HepG2 (cell line): ENCODE results near the gene MMP28. TPM values are rescaled to one million over a fixed set of nuclear protein-coding genes. Genes with fewer than 3 reads are reported as not detected.

Experiments used
- ATAC-seq: fragments of 200-7000 bp; cut with Tn5 transposase; 3 replicates; pipeline ENCODE4 v1.9.1; 2020; ENCODE audit warnings: mild to moderate bottlenecking, moderate library complexity
- BruUV-seq: library from RNA; stranded (reverse); fragments of 400-500 nt; replicated peaks from 2 replicates; lab custom pipeline; 2021; lab: Mats Ljungman, UMichigan
- CTCF ChIA-PET: fragments of 300-600 bp; formaldehyde crosslinking; extraction: SDS; loops from one replicate; lab custom pipeline; 2021; ENCODE audit warnings: low total read pairs, inconsistent platforms, low intra/inter-chr PET ratio; lab: Yijun Ruan, JAX
- POLR2A ChIA-PET: fragments of 350-600 bp; sonication (Branson Sonifier 250); formaldehyde crosslinking; loops from one replicate; lab custom pipeline; 2020; ENCODE audit warnings: antibody characterized with exemption, inconsistent platforms; lab: Yijun Ruan, JAX
- DNase-seq: peaks from one replicate; pipeline ENCODE4 v3.0.0-alpha.2; 2015; ENCODE audit warnings: low spot score
- FAIRE-seq: peaks from 3 replicates; lab custom pipeline; 2011; peaks lifted over from hg19 to GRCh38; lab: Jason Lieb, UNC
- H2AFZ ChIP-seq: one replicate; pipeline ENCODE4 v1.6.1; 2011; ENCODE audit warnings: low read length, inconsistent platforms
- H3K27ac ChIP-seq: fragments of 300-600 bp; 3 replicates; pipeline ENCODE4 v1.8.0; 2011; ENCODE audit warnings: mixed run types, mild to moderate bottlenecking, mixed read lengths, low read length, inconsistent platforms; ENCODE audit not compliant: insufficient read depth; ENCODE audit errors: extremely low read length
- H3K27me3 ChIP-seq, 2 experiments: fragments of 200-600 bp in 1 of 2; 2 replicates in 1 of 2; 3 replicates in 1 of 2; pipeline versions ENCODE4 v1.6.0 to v1.8.0; 2011; ENCODE audit warnings: low read length in 2 of 2, mild to moderate bottlenecking in 2 of 2, moderate library complexity in 2 of 2, inconsistent platforms in 1 of 2; ENCODE audit not compliant: insufficient read depth in 2 of 2, control insufficient read depth in 1 of 2
- H3K36me3 ChIP-seq, 2 experiments: fragments of 200-600 bp in 1 of 2; replicated peaks in 1 of 2; 2 replicates in 1 of 2; 3 replicates in 1 of 2; pipeline versions ENCODE4 v1.5.1 to v1.8.0; 2011; ENCODE audit warnings: low read length in 2 of 2, inconsistent platforms in 1 of 2; ENCODE audit not compliant: insufficient read depth in 2 of 2, control insufficient read depth in 1 of 2
- H3K4me1 ChIP-seq: 2 replicates; pipeline ENCODE4 v1.5.1; 2012; ENCODE audit warnings: low read length, inconsistent platforms; ENCODE audit not compliant: insufficient read depth
- H3K4me2 ChIP-seq: 2 replicates; pipeline ENCODE4 v1.6.0; 2011; ENCODE audit warnings: low read depth, low read length, inconsistent platforms
- H3K4me3 ChIP-seq, 3 experiments: fragments of 200-600 bp in 1 of 3; sonication (generic), shearing (Covaris generic) in 1 of 3; replicated peaks in 1 of 3; 2 replicates each; pipeline ENCODE4 v1.5.1; 2011 to 2016; ENCODE audit warnings: low read length in 3 of 3, inconsistent platforms in 2 of 3, low read depth in 2 of 3, mild to moderate bottlenecking in 2 of 3, control low read depth in 1 of 3, mixed read lengths in 1 of 3; ENCODE audit not compliant: insufficient read depth in 1 of 3
- H3K79me2 ChIP-seq: one replicate; pipeline ENCODE4 v1.6.1; 2011; ENCODE audit warnings: low read length, inconsistent platforms; ENCODE audit not compliant: insufficient read depth
- H3K9ac ChIP-seq: 2 replicates; pipeline ENCODE4 v1.6.0; 2011; ENCODE audit warnings: mild to moderate bottlenecking, low read depth, low read length, inconsistent platforms; ENCODE audit not compliant: insufficient read depth
- H3K9me3 ChIP-seq: 2 replicates; pipeline ENCODE4 v1.5.1; 2012; ENCODE audit warnings: mild to moderate bottlenecking, low read length
- H4K20me1 ChIP-seq: 2 replicates; pipeline ENCODE4 v1.6.0; 2011; ENCODE audit warnings: inconsistent platforms, mild to moderate bottlenecking, low read length, moderate library complexity; ENCODE audit not compliant: insufficient read depth
- GATAD1 ChIP-seq: IDR thresholded peaks from 2 replicates; pipeline ENCODE4 v1.6.1; 2016; ENCODE audit warnings: missing genetic modification reagents, missing compliant biosample characterization
- MNT ChIP-seq: fragments of 450-650 bp; IDR thresholded peaks from 2 replicates; pipeline ENCODE4 v1.6.1; 2016
- SRF ChIP-seq: IDR thresholded peaks from 2 replicates; pipeline ENCODE4 v1.6.1; 2011; ENCODE audit warnings: mild to moderate bottlenecking, low read depth, low read length, moderate library complexity
- ZNF567 ChIP-seq: sonication (generic); formaldehyde crosslinking; IDR thresholded peaks from 2 replicates; pipeline ENCODE4 v1.8.1; 2023; ENCODE audit warnings: mild to moderate bottlenecking, missing genetic modification reagents, borderline replicate concordance
- ZNF737 ChIP-seq: sonication (generic); formaldehyde crosslinking; IDR thresholded peaks from 2 replicates; pipeline ENCODE4 v1.5.0; 2020; ENCODE audit warnings: missing genetic modification reagents, mild to moderate bottlenecking, borderline replicate concordance
- WGBS: methylation state at CpG from one replicate; pipeline ENCODE4 v1.1.6; 2017; ENCODE audit warnings: low lambda C conversion rate; 5-methylcytosine and 5-hydroxymethylcytosine counted together
- in situ Hi-C: cut with HindIII; loops from 2 replicates; pipeline ENCODE4 v1.10.0; 2017; ENCODE audit warnings: low pct_unique_long_range_greater_than_20kb; ENCODE audit not compliant: extremely low pct_ligation_motif_present
- intact Hi-C: fragments of 100-400 bp; cut with micrococcal nuclease; formaldehyde crosslinking; loops from one replicate; pipeline ENCODE4 v1.10.0; 2022; ENCODE audit not compliant: unreplicated experiment
- polyA plus RNA-seq, 8 experiments: library from polyadenylated mRNA; depleted of rRNA in 3 of 8; stranded (reverse) in 7 of 8; unstranded in 1 of 8; fragments of >200 nt; fragmentation: Illumina TruSeq in 4 of 8; extraction: Trizol in 4 of 8; gene quantifications; 2 replicates each; pipeline versions ENCODE4 v1.2.1 to v1.2.3, GENCODE V29; 2011 to 2016; ENCODE audit warnings: low read depth in 4 of 8, missing spikeins in 1 of 8, mixed read lengths in 1 of 8; ENCODE audit not compliant: insufficient read depth in 1 of 8
- total RNA-seq, 5 experiments: library from RNA; depleted of rRNA; stranded (reverse); fragments of >200 nt; fragmentation: Illumina TruSeq; extraction: Trizol; gene quantifications; 2 replicates each; pipeline ENCODE4 v1.2.3, GENCODE V29; 2016; ENCODE audit warnings: low read depth in 1 of 5

The MMP28 gene
- total and polyA plus RNA-seq, 2 of the 13 experiments (the other 11 are each of a cell fraction or from before 2014, with no cell fraction given): not detected

- no peaks in the 10 kb centered on the region for H4K20me1 ChIP-seq
- no peak overlapping the region for H3K4me3 ChIP-seq
- ChIA-PET POLR2A (no interaction called here), CTCF (no interaction called here)
- intact Hi-C loops: no loop called here
- H3K4me2 ChIP-seq: no peak overlapping the region
- peaks cover 4 to 34% of the 10 kb centered on the region in 2 experiments; a peak in 3 of 5 replicates for H3K36me3 ChIP-seq
- H3K4me1 ChIP-seq: peaks cover 16% of the 10 kb centered on the region
- H3K27me3 ChIP-seq: no peaks in the 10 kb centered on the region
- no peak overlapping the region for H3K9ac ChIP-seq
- no TSS peak for BruUV-seq
- H2AFZ ChIP-seq: no peak overlapping the region
- H3K79me2 ChIP-seq: no peaks in the 10 kb centered on the region
- DNase-seq (no peak), FAIRE-seq (no peak), ATAC-seq (no peak)
- TF ChIP-seq ZNF737 (CRISPR knock-in tag) (no peak), SRF (no peak), GATAD1 (CRISPR knock-in tag) (no peak), MNT (peak; percentile 89)
- H3K27ac ChIP-seq: no peak overlapping the region
- no peaks in the 10 kb centered on the region for H3K9me3 ChIP-seq
- WGBS: 92% methylated on average over 4 of the region's 4 CpGs
- in situ Hi-C loops: loop anchor here (25.0 kb wide), 1 partner anchor 95 kb away; the partner anchor contains the start of gene TAF15
Observed at GRCh38 chr17:35716897-35717465, 78.5 kb downstream of the MMP28 start.

- ChIA-PET CTCF (no interaction called here), POLR2A (no interaction called here)
- Histone ChIP-seq H3K27me3 (no peaks in the 10 kb centered on the region), H2AFZ (no peak overlapping the region), H3K4me2 (no peak overlapping the region), H4K20me1 (no peaks in the 10 kb centered on the region), H3K9me3 (no peaks in the 10 kb centered on the region), H3K27ac (no peak overlapping the region), H3K9ac (no peak overlapping the region), H3K79me2 (no peaks in the 10 kb centered on the region), H3K36me3 (peaks cover 5 to 27% of the 10 kb centered on the region in 2 experiments; a peak in 4 of 5 replicates), H3K4me3 (no peak overlapping the region), H3K4me1 (peaks cover 16% of the 10 kb centered on the region)
- intact Hi-C loops: no loop called here
- FAIRE-seq: no peak
- no TSS peak for BruUV-seq
- no peak for TF ChIP-seq ZNF567 (CRISPR knock-in tag)
- DNase-seq: no peak
- in situ Hi-C loops: loop anchor here (25.0 kb wide), 1 partner anchor 96 kb away; the partner anchor contains the start of gene TAF15
- no peak for ATAC-seq
- 100% methylated on average over 3 of the region's 3 CpGs for WGBS
Observed at GRCh38 chr17:35716173-35716572, 79.3 kb downstream of the MMP28 start.

Other genes with a start within 250 kb of the MMP28 start
- gene SLFN14, start 234.8 kb downstream of the MMP28 start, total RNA-seq (2016; rRNA removed; fragmentation: Illumina TruSeq; extraction: Trizol): not detected in 2 replicates
- not detected in 2 replicates for gene SLFN14, start 234.8 kb downstream of the MMP28 start, polyA plus RNA-seq (2011; rRNA removed)
- gene PEX12, start 217.1 kb downstream of the MMP28 start, total RNA-seq (2016; rRNA removed; fragmentation: Illumina TruSeq; extraction: Trizol): 4.3 and 5.1 TPM in 2 replicates
- 10.5 and 11.9 TPM in 2 replicates for gene PEX12, start 217.1 kb downstream of the MMP28 start, polyA plus RNA-seq (2011; rRNA removed)
- gene AP2B1, start 208.3 kb downstream of the MMP28 start, total RNA-seq (2016; rRNA removed; fragmentation: Illumina TruSeq; extraction: Trizol): 23.8 and 58.4 TPM in 2 replicates
- 67.4 and 71.3 TPM in 2 replicates for gene AP2B1, start 208.3 kb downstream of the MMP28 start, polyA plus RNA-seq (2011; rRNA removed)
- 11.0 TPM in 2 replicates for gene RASL10B, start 64.0 kb downstream of the MMP28 start, total RNA-seq (2016; rRNA removed; fragmentation: Illumina TruSeq; extraction: Trizol)
- gene RASL10B, start 64.0 kb downstream of the MMP28 start, polyA plus RNA-seq (2011; rRNA removed): 7.5 and 8.8 TPM in 2 replicates
- gene GAS2L2, start 42.4 kb downstream of the MMP28 start, total RNA-seq (2016; rRNA removed; fragmentation: Illumina TruSeq; extraction: Trizol): not detected in 2 replicates
- not detected in 2 replicates for gene GAS2L2, start 42.4 kb downstream of the MMP28 start, polyA plus RNA-seq (2011; rRNA removed)
- gene C17orf50, start 34.8 kb downstream of the MMP28 start, total RNA-seq (2016; rRNA removed; fragmentation: Illumina TruSeq; extraction: Trizol): not detected in 2 replicates
- gene C17orf50, start 34.8 kb downstream of the MMP28 start, polyA plus RNA-seq (2011; rRNA removed): not detected in 2 replicates
- gene TAF15, start 13.8 kb upstream of the MMP28 start, total RNA-seq (2016; rRNA removed; fragmentation: Illumina TruSeq; extraction: Trizol): 26.5 and 49.9 TPM in 2 replicates
- gene TAF15, start 13.8 kb upstream of the MMP28 start, polyA plus RNA-seq (2011; rRNA removed): 25.2 and 29.3 TPM in 2 replicates
- not detected in 2 replicates for gene HEATR9, start 73.2 kb upstream of the MMP28 start, total RNA-seq (2016; rRNA removed; fragmentation: Illumina TruSeq; extraction: Trizol)
- not detected in 2 replicates for gene HEATR9, start 73.2 kb upstream of the MMP28 start, polyA plus RNA-seq (2011; rRNA removed)
- gene CCL5, start 84.7 kb upstream of the MMP28 start, total RNA-seq (2016; rRNA removed; fragmentation: Illumina TruSeq; extraction: Trizol): 0.13 TPM in 1 of 2 replicates, not detected in the other
- 0.25 and 0.29 TPM in 2 replicates for gene CCL5, start 84.7 kb upstream of the MMP28 start, polyA plus RNA-seq (2011; rRNA removed)
- gene RDM1, start 135.1 kb upstream of the MMP28 start, total RNA-seq (2016; rRNA removed; fragmentation: Illumina TruSeq; extraction: Trizol): 0.40 TPM in 1 of 2 replicates, not detected in the other
- gene RDM1, start 135.1 kb upstream of the MMP28 start, polyA plus RNA-seq (2011; rRNA removed): 0.14 and 0.28 TPM in 2 replicates
- gene LYZL6, start 148.1 kb upstream of the MMP28 start, total RNA-seq (2016; rRNA removed; fragmentation: Illumina TruSeq; extraction: Trizol): not detected in 2 replicates
- not detected in 2 replicates for gene LYZL6, start 148.1 kb upstream of the MMP28 start, polyA plus RNA-seq (2011; rRNA removed)
- gene CCL16, start 185.9 kb upstream of the MMP28 start, total RNA-seq (2016; rRNA removed; fragmentation: Illumina TruSeq; extraction: Trizol): 0.51 and 2.0 TPM in 2 replicates
- 14.7 and 17.7 TPM in 2 replicates for gene CCL16, start 185.9 kb upstream of the MMP28 start, polyA plus RNA-seq (2011; rRNA removed)
- 1.1 and 1.3 TPM in 2 replicates for gene CCL14, start 191.1 kb upstream of the MMP28 start, total RNA-seq (2016; rRNA removed; fragmentation: Illumina TruSeq; extraction: Trizol)
- 0.86 and 1.7 TPM in 2 replicates for gene CCL14, start 191.1 kb upstream of the MMP28 start, polyA plus RNA-seq (2011; rRNA removed)
- gene CCL15, start 205.9 kb upstream of the MMP28 start, total RNA-seq (2016; rRNA removed; fragmentation: Illumina TruSeq; extraction: Trizol): 23.2 and 29.2 TPM in 2 replicates
- gene CCL15, start 205.9 kb upstream of the MMP28 start, polyA plus RNA-seq (2011; rRNA removed): 37.4 and 45.9 TPM in 2 replicates
- gene CCL23, start 222.3 kb upstream of the MMP28 start, total RNA-seq (2016; rRNA removed; fragmentation: Illumina TruSeq; extraction: Trizol): not detected in 2 replicates
- not detected in 2 replicates for gene CCL23, start 222.3 kb upstream of the MMP28 start, polyA plus RNA-seq (2011; rRNA removed)